Left lung (tissue), 10 donors: Measurements from ENCODE around the gene TEKT5. TPM values are rescaled to one million over a fixed set of nuclear protein-coding genes. Genes with fewer than 3 reads are reported as not detected.

Experiments
- ATAC-seq: fragments of 200-7000 bp; cut with Tn5 transposase; one replicate; pipeline ENCODE4 v1.9.1; 2020; ENCODE audit warnings: moderate library complexity
- DNase-seq, 4 donors: peaks; one replicate each; pipeline ENCODE4 v3.0.0-alpha.2; 2013 to 2020
- H3K27ac ChIP-seq, 2 donors: fragments of 200-600 bp; sonication (generic) in 1 of 2; one replicate each; pipeline versions ENCODE4 v1.5.0 to v1.8.0; 2020 to 2021
- H3K27me3 ChIP-seq, 2 donors: fragments of 200-600 bp; sonication (generic) in 1 of 2; one replicate each; pipeline versions ENCODE4 v1.5.0 to v1.8.0; 2020 to 2021
- H3K36me3 ChIP-seq, 2 donors: fragments of 200-600 bp; sonication (generic) in 1 of 2; one replicate each; pipeline versions ENCODE4 v1.5.0 to v1.8.0; 2020 to 2021
- H3K4me1 ChIP-seq, 2 donors: fragments of 200-600 bp; one replicate each; pipeline ENCODE4 v1.8.0; 2021
- H3K4me3 ChIP-seq, 2 donors: fragments of 200-600 bp; sonication (generic) in 1 of 2; one replicate each; pipeline versions ENCODE4 v1.5.0 to v1.8.0; 2020 to 2021; ENCODE audit warnings: mild to moderate bottlenecking in 1 of 2
- H3K9me3 ChIP-seq, 2 donors: fragments of 200-600 bp; sonication (generic) in 1 of 2; one replicate each; pipeline versions ENCODE4 v1.5.0 to v1.8.0; 2020 to 2021
- CTCF ChIP-seq, 2 donors: fragments of 200-600 bp; sonication (generic) in 1 of 2; IDR thresholded peaks; one replicate each; pipeline versions ENCODE4 v1.5.0 to v1.8.0; 2021; ENCODE audit warnings: antibody characterized with exemption in 2 of 2
- intact Hi-C, 2 donors: fragments of 100-400 bp; cut with DNase I; formaldehyde crosslinking; loops; one replicate each; pipeline versions ENCODE4 v1.11.2 to v1.14.2; 2022
- polyA plus RNA-seq, 6 donors: library from polyadenylated mRNA; unstranded; fragments of 120-200 nt; gene quantifications; one replicate each; pipeline ENCODE4 v1.2.1, GENCODE V29; 2013; ENCODE audit not compliant: insufficient read length in 6 of 6
- total RNA-seq, 2 donors: library from RNA; stranded (reverse); fragmentation: NEBNext Ultra II Directional; extraction: Animal tissue kit (Norgen Biotek cat#: 25700); gene quantifications; one replicate each; pipeline ENCODE4 v1.2.1, GENCODE V29; 2021
- donor health status: DM: no; HTN: yes; CAD: no.
- donor health status: DM: no; HTN: no; CAD: no.

Gene TEKT5
- total and polyA plus RNA-seq, 8 donors, result 0.13 to 0.67 (median 0.49) TPM; not detected in 3

DNA sequence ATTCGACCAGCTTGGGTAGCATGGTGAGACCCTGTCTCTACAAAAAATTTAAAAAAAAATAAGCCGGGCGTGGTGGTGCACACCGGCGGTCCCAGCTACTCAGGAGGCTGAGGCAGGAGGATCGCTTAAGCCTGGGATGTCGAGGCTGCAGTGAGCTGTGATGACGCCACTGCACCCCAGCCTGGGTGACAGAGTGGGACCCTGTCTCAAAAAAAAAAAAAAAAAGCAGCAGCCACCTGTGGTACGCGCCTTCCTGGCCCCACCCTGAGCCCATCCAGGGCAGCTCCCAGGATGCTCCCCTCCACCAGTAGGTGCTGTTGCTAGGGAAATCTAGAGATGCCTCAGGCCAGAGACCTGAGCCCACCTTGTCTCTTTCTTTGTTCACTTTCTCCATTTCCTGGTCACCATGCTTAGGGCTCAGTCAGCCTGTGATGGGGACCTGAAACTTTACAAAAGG, 47.4 kb downstream of the TEKT5 start:
- Histone ChIP-seq H3K9me3 (no peaks in the 10 kb centered on the region), H3K36me3 (no peaks in the 10 kb centered on the region), H3K27ac (peak overlapping the region; percentile 34 to 48), H3K27me3 (no peaks in the 10 kb centered on the region), H3K4me3 (no peak overlapping the region), H3K4me1 (peaks cover 4% of the 10 kb centered on the region in 2 donors)
- DNase-seq (no peak), ATAC-seq (no peak)
- no peak for TF ChIP-seq CTCF (IDR thresholded peaks at IDR 0.05)
- intact Hi-C loops, result no loop called here

DNA sequence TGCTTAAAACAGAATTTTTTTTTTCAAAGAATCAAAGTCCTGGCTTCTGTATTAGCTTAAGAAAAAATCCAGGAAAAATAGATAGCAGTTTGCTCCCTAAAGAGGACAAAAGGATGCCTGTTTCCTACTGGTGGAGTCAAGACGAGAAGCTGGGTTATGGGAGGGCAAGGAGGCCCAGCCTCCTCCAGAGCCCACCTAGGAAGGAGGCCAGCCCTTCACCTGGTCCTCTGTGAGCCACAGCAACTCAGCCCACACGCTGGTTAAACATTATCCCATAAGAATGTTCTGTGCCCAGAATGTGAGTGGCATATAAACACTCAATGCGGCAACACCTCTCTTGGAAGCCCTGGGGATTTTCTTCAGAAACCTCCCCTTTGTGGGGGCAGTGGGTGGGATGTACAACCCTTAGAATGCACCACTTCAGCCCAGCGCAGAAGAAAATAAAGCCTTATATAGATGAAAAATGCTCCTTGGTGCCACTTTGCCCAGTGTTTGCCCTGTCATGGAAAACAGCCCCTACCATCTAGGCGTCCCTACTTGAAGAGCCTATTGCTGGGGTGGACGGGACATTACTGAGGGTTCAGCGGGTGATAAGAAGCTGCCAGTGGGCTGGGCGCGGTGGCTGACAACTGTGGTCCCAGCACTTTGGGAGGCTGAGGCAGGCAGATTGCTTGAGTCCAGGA, 48.0 kb downstream of the TEKT5 start:
- ATAC-seq (peak; percentile 78), DNase-seq (peak in 2 of 4 donors; percentile 48 to 69)
- H3K9me3 ChIP-seq, result no peaks in the 10 kb centered on the region
- intact Hi-C loops, result no loop called here
- H3K36me3 ChIP-seq, result no peaks in the 10 kb centered on the region
- TF ChIP-seq CTCF (IDR thresholded peaks at IDR 0.05), result no peak
- H3K4me3 ChIP-seq, result no peak overlapping the region
- H3K27me3 ChIP-seq, result no peaks in the 10 kb centered on the region
- H3K4me1 ChIP-seq, result peaks cover 4% of the 10 kb centered on the region in 2 donors
- peak overlapping the region in 1 of 2 donors; percentile 26 for H3K27ac ChIP-seq

- DNase-seq, result no peak
- no peak overlapping the region for H3K27ac ChIP-seq
- peaks cover 4% of the 10 kb centered on the region in 2 donors for H3K4me1 ChIP-seq
- ATAC-seq, result no peak
- intact Hi-C loops, result no loop called here
- TF ChIP-seq CTCF (IDR thresholded peaks at IDR 0.05), result no peak
- H3K9me3 ChIP-seq, result no peaks in the 10 kb centered on the region
- H3K4me3 ChIP-seq, result no peak overlapping the region
- H3K36me3 ChIP-seq, result no peaks in the 10 kb centered on the region
- H3K27me3 ChIP-seq, result no peaks in the 10 kb centered on the region
These were observed 48.5 kb downstream of the TEKT5 start for GRCh38 chr16:10646228-10646580.

GRCh38 chr16:10644092-10644491, 50.6 kb downstream of the TEKT5 start:
- Histone ChIP-seq H3K4me1 (peaks cover 4% of the 10 kb centered on the region in 2 donors), H3K36me3 (no peaks in the 10 kb centered on the region), H3K27me3 (no peaks in the 10 kb centered on the region), H3K9me3 (no peaks in the 10 kb centered on the region), H3K4me3 (no peak overlapping the region), H3K27ac (no peak overlapping the region)
- no peak for TF ChIP-seq CTCF (IDR thresholded peaks at IDR 0.05)
- intact Hi-C loops, result no loop called here
- DNase-seq (no peak), ATAC-seq (no peak)

DNA sequence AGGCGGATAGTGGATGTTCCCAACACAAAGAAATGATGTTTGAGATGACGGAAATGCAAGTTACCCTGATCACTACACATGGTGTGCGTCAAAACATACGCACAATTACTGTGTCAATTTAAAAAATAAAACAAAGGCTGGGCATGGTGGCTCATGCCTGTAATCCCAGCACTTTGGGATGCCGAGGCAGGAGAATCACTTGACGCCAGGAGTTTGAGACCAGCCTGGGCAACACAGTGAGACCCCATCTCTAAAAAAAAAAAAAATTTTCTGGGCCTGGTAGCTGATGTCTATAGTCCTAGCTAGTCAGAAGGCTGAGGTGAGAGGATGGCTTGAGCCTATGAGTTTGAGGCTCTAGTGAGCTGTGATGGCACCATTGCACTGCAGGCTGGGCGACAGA, 51.8 kb downstream of the TEKT5 start:
- Histone ChIP-seq H3K27me3 (no peaks in the 10 kb centered on the region), H3K4me3 (no peak overlapping the region), H3K4me1 (peaks cover 2 to 4% of the 10 kb centered on the region in 2 donors), H3K9me3 (no peaks in the 10 kb centered on the region), H3K27ac (no peak overlapping the region), H3K36me3 (no peaks in the 10 kb centered on the region)
- no peak for TF ChIP-seq CTCF (IDR thresholded peaks at IDR 0.05)
- DNase-seq, result no peak
- no peak for ATAC-seq
- intact Hi-C loops, result no loop called here
